B cell (primary cell): ENCODE results near the gene CHD9NB. TPM values are rescaled to one million over a fixed set of nuclear protein-coding genes. Genes with fewer than 3 reads are reported as not detected.

ENCODE experiments used
- ATAC-seq: fragments of 200-7000 bp; cut with Tn5 transposase; one replicate; pipeline ENCODE4 v1.10.0; 2021; ENCODE audit warnings: low read depth, mild to moderate bottlenecking, moderate number of reproducible peaks, moderate library complexity
- CTCF ChIA-PET: fragments of 350-600 bp; sonication (Branson Sonifier 250); formaldehyde crosslinking; loops from one replicate; lab custom pipeline; 2021; ENCODE audit warnings: antibody characterized with exemption, inconsistent platforms; lab: Charles Lee
- POLR2A ChIA-PET: fragments of 350-600 bp; sonication (Branson Sonifier 250); formaldehyde crosslinking; loops from one replicate; lab custom pipeline; 2021; ENCODE audit warnings: antibody characterized with exemption; lab: Charles Lee
- DNase-seq: peaks from one replicate; pipeline ENCODE4 v3.0.0; 2013
- H2AFZ ChIP-seq: 2 replicates; pipeline ENCODE4 v1.6.1; 2012; ENCODE audit warnings: mild to moderate bottlenecking, low read depth, low read length; ENCODE audit not compliant: insufficient read depth, poor library complexity, severe bottlenecking
- H3K27ac ChIP-seq, 2 donors: 1 replicate in 1 of 2; 2 replicates in 1 of 2; pipeline ENCODE4 v1.5.1; 2012 to 2013; ENCODE audit warnings: low read length in 2 of 2, mild to moderate bottlenecking in 2 of 2, moderate library complexity in 1 of 2
- H3K27me3 ChIP-seq, 4 experiments: fragments of 200-600 bp in 1 of 4; sonication (generic) in 1 of 4; replicated peaks in 1 of 4; 1 replicate in 2 of 4; 2 replicates in 2 of 4; pipeline versions ENCODE4 v1.6.1 to v1.7.0; 2013 to 2016; ENCODE audit warnings: low read length in 3 of 4, mild to moderate bottlenecking in 2 of 4, mixed read lengths in 1 of 4, moderate library complexity in 1 of 4; ENCODE audit not compliant: insufficient read depth in 4 of 4, control insufficient read depth in 3 of 4; ENCODE audit errors: control extremely low read depth in 1 of 4
- H3K36me3 ChIP-seq, 2 experiments: replicated peaks in 1 of 2; 1 replicate in 1 of 2; 2 replicates in 1 of 2; pipeline versions ENCODE4 v1.6.1 to v1.7.1; 2013; ENCODE audit warnings: low read length in 1 of 2; ENCODE audit not compliant: insufficient read depth in 2 of 2, control insufficient read depth in 1 of 2; ENCODE audit errors: control extremely low read depth in 1 of 2, extremely low read depth in 1 of 2
- H3K4me1 ChIP-seq, 2 donors: fragments of 200-600 bp in 1 of 2; sonication (generic) in 1 of 2; 1 replicate in 1 of 2; 2 replicates in 1 of 2; pipeline versions ENCODE4 v1.5.1 to v1.6.1; 2013 to 2017; ENCODE audit warnings: low read length in 2 of 2; ENCODE audit not compliant: control insufficient read depth in 2 of 2, insufficient read depth in 2 of 2
- H3K4me2 ChIP-seq: replicated peaks from 2 replicates; pipeline ENCODE3; 2012; ENCODE audit warnings: mild to moderate bottlenecking, low read depth, low read length; ENCODE audit not compliant: poor library complexity, severe bottlenecking
- H3K4me3 ChIP-seq, 5 experiments: fragments of 200-600 bp in 1 of 5; sonication (generic) in 1 of 5; 1 replicate in 3 of 5; 2 replicates in 2 of 5; pipeline versions ENCODE4 v1.5.1 to v1.7.0; 2011 to 2016; ENCODE audit warnings: low read length in 4 of 5, mild to moderate bottlenecking in 4 of 5, low read depth in 2 of 5, control low read depth in 1 of 5, moderate library complexity in 1 of 5; ENCODE audit not compliant: insufficient read depth in 1 of 5; ENCODE audit errors: control extremely low read depth in 1 of 5, extremely low read depth in 1 of 5
- H3K79me2 ChIP-seq: fragments of 200-600 bp; sonication (generic); one replicate; pipeline ENCODE4 v1.6.0; 2016; ENCODE audit warnings: low read length; ENCODE audit not compliant: control insufficient read depth, insufficient read depth
- H3K9ac ChIP-seq: fragments of 200-600 bp; sonication (generic); 2 replicates; pipeline ENCODE4 v1.6.1; 2017; ENCODE audit warnings: mild to moderate bottlenecking, low read length, moderate library complexity
- H3K9me3 ChIP-seq, 3 donors: one replicate each; pipeline versions ENCODE4 v1.6.1 to v1.7.1; 2013; ENCODE audit warnings: low read length in 2 of 3; ENCODE audit not compliant: control insufficient read depth in 2 of 3, insufficient read depth in 1 of 3; ENCODE audit errors: control extremely low read depth in 1 of 3
- H4K20me1 ChIP-seq: 2 replicates; pipeline ENCODE4 v1.6.0; 2012; ENCODE audit warnings: mild to moderate bottlenecking, low read length; ENCODE audit not compliant: insufficient read depth, control insufficient read depth, poor library complexity, severe bottlenecking
- H3K27ac Mint-ChIP-seq: one replicate; pipeline ENCODE4 v1.8.0; 2021; ENCODE audit warnings: mixed read lengths
- H3K27me3 Mint-ChIP-seq: one replicate; pipeline ENCODE4 v1.8.0; 2021; ENCODE audit warnings: mixed read lengths
- H3K4me1 Mint-ChIP-seq: one replicate; pipeline ENCODE4 v1.8.0; 2021; ENCODE audit warnings: mixed read lengths
- H3K4me3 Mint-ChIP-seq: one replicate; pipeline ENCODE4 v1.8.0; 2021; ENCODE audit warnings: mixed read lengths
- H3K9me3 Mint-ChIP-seq: one replicate; pipeline ENCODE4 v1.8.0; 2022; ENCODE audit warnings: mixed read lengths; ENCODE audit not compliant: insufficient read depth
- CTCF ChIP-seq: fragments of 200-600 bp; IDR thresholded peaks from one replicate; pipeline ENCODE4 v1.8.0; 2022; ENCODE audit warnings: antibody characterized with exemption, mild to moderate bottlenecking
- EZH2 ChIP-seq: IDR thresholded peaks from 2 replicates; pipeline ENCODE4 v1.6.1; 2012; ENCODE audit warnings: borderline replicate concordance, low read depth, mild to moderate bottlenecking, moderate library complexity, low read length; ENCODE audit not compliant: insufficient read depth, poor library complexity, severe bottlenecking
- WGBS: methylation state at CpG from one replicate; pipeline ENCODE4 v1.1.5; 2013; ENCODE audit warnings: missing lambda C conversion rate; ENCODE audit not compliant: insufficient coverage; 5-methylcytosine and 5-hydroxymethylcytosine counted together
- intact Hi-C: fragments of 100-400 bp; cut with micrococcal nuclease; formaldehyde crosslinking; loops from one replicate; pipeline ENCODE4 v1.10.0; 2022
- polyA plus RNA-seq: library from polyadenylated mRNA; depleted of rRNA; stranded (reverse); fragments of >200 nt; gene quantifications from 2 replicates; pipeline ENCODE4 v1.2.3, GENCODE V29; 2012
- total RNA-seq, 2 donors: library from RNA; stranded (reverse); fragments of 120-200 nt in 1 of 2; gene quantifications; 1 replicate in 1 of 2; 2 replicates in 1 of 2; pipeline versions ENCODE4 v1.2.3 to v1.2.4, GENCODE V29; 2013 to 2022

CHD9NB gene
- total and polyA plus RNA-seq, 2 donors (not counting 1 experiment from before 2014, with no cell fraction given): not detected

GRCh38 chr16:53058441-53058840 lies 5.7 kb upstream of the CHD9NB start:
- Histone ChIP-seq H3K4me3 (no peak overlapping the region), H4K20me1 (no peaks in the 10 kb centered on the region), H3K9me3 (no peaks in the 10 kb centered on the region), H3K27me3 (no peaks in the 10 kb centered on the region), H3K79me2 (peaks cover 81% of the 10 kb centered on the region), H3K9ac (no peak overlapping the region), H3K4me2 (peak overlapping the region; percentile 10), H3K27ac (peak overlapping the region; percentile 40 to 72), H3K4me1 (peaks cover 65 to 88% of the 10 kb centered on the region in 2 donors), H3K36me3 (no peaks in the 10 kb centered on the region), H2AFZ (no peak overlapping the region)
- WGBS: 93% methylated on average over 4 of the region's 5 CpGs
- Mint-ChIP-seq H3K27me3 (no peaks in the 10 kb centered on the region), H3K9me3 (no peaks in the 10 kb centered on the region), H3K4me1 (peaks cover 64% of the 10 kb centered on the region), H3K27ac (peak overlapping the region; percentile 92), H3K4me3 (peak overlapping the region; percentile 57)
- DNase-seq (no peak), ATAC-seq (no peak)
- POLR2A ChIA-PET: interaction anchor here (1.7 kb wide), 1 partner anchor 43 kb away, joined by 3 read pairs; no protein-coding TSS in a partner anchor
- CTCF ChIA-PET: interaction anchor here (0.7 to 4.8 kb wide), 7 partner anchors 41 to 154 kb away, joined by 3 to 40 read pairs (median 4); no protein-coding TSS in a partner anchor
- intact Hi-C loops: no loop called here
- TF ChIP-seq CTCF (no peak), EZH2 (no peak)

DNA sequence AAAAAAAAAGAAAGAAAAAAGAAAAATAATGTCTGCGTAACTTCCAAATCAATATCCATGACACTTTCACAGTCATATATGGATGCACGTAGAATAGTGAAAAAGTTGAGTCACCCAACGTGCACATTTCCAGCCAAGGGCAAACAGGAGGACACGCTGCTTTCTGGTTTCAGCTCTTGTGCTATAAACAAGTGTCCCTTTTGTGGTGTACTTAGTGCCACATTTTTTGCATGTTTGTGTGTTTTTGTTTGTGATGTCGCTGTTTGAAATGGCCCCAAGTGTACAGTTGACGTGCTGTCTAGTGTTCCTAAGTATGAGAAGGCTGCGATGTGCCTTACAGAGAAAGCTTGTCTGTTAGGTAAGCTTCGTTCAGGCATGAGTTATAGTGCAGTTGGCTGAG lies 5.0 kb upstream of the CHD9NB start:
- no peak for DNase-seq
- Mint-ChIP-seq H3K27ac (peak overlapping the region; percentile 92), H3K9me3 (no peaks in the 10 kb centered on the region), H3K27me3 (no peaks in the 10 kb centered on the region), H3K4me1 (peaks cover 61% of the 10 kb centered on the region), H3K4me3 (peak overlapping the region; percentile 46)
- Histone ChIP-seq H3K27me3 (no peaks in the 10 kb centered on the region), H3K4me1 (peaks cover 60 to 80% of the 10 kb centered on the region in 2 donors), H3K9me3 (no peaks in the 10 kb centered on the region), H3K4me3 (no peak overlapping the region), H3K36me3 (no peaks in the 10 kb centered on the region), H4K20me1 (no peaks in the 10 kb centered on the region), H3K27ac (no peak overlapping the region), H3K4me2 (peak overlapping the region; percentile 2), H3K9ac (no peak overlapping the region), H3K79me2 (peaks cover 76% of the 10 kb centered on the region), H2AFZ (peak overlapping the region; percentile 27)
- no peak for TF ChIP-seq EZH2
- TF ChIP-seq CTCF: no peak
- WGBS: no CpG with 5 or more reads among the region's 8 CpGs
- ATAC-seq: no peak
- CTCF ChIA-PET: interaction anchor here (0.7 to 4.8 kb wide), 7 partner anchors 71 to 155 kb away, joined by 3 to 111 read pairs (median 3); no protein-coding TSS in a partner anchor
- intact Hi-C loops: no loop called here
- POLR2A ChIA-PET: interaction anchor here (0.9 to 1.7 kb wide), 2 partner anchors 44 to 72 kb away, joined by 3 read pairs; no protein-coding TSS in a partner anchor
